KBM-7 (cell line): ENCODE measurements around the gene ARHGEF7.

ENCODE experiments used
- DNase-seq: peaks from one replicate; pipeline ENCODE4 v3.0.0-alpha.2; 2015
- in situ Hi-C: fragments of 300-500 bp; cut with MboI; formaldehyde crosslinking; loops from 2 replicates; pipeline ENCODE4 v1.14.3; 2020; ENCODE audit warnings: low sequenced_read_pairs, low pct_unique_long_range_greater_than_20kb, mixed read lengths

Gene ARHGEF7

GRCh38 chr13:111161601-111162600 lies 46.8 kb downstream of the ARHGEF7 start:
- in situ Hi-C loops, result no loop called here

GRCh38 chr13:111165241-111166010 lies 50.3 kb downstream of the ARHGEF7 start:
- DNase-seq, result no peak
- in situ Hi-C loops, result no loop called here

More at GRCh38 chr13:111161601-111162600, 46.8 kb downstream of the ARHGEF7 start:
- no peak for DNase-seq

- in situ Hi-C loops, result no loop called here
- no peak for DNase-seq
These were observed 52.0 kb downstream of the ARHGEF7 start for GRCh38 chr13:111166882-111167675.

- in situ Hi-C loops, result no loop called here
- no peak for DNase-seq
These were observed 53.0 kb downstream of the ARHGEF7 start for GRCh38 chr13:111168107-111168506.

- in situ Hi-C loops, result no loop called here
These were observed 56.0 kb downstream of the ARHGEF7 start for GRCh38 chr13:111171112-111171511.

GRCh38 chr13:111171629-111172028 lies 56.5 kb downstream of the ARHGEF7 start:
- no peak for DNase-seq
- in situ Hi-C loops, result no loop called here

More at GRCh38 chr13:111171112-111171511, 56.0 kb downstream of the ARHGEF7 start:
- no peak for DNase-seq

- no peak for DNase-seq
These were observed 59.4 kb downstream of the ARHGEF7 start for GRCh38 chr13:111174377-111175114.

GRCh38 chr13:111175372-111175771 lies 60.3 kb downstream of the ARHGEF7 start:
- in situ Hi-C loops, result no loop called here
- no peak for DNase-seq

More at GRCh38 chr13:111174377-111175114, 59.4 kb downstream of the ARHGEF7 start:
- in situ Hi-C loops, result no loop called here

GRCh38 chr13:111175935-111176334 lies 60.8 kb downstream of the ARHGEF7 start:
- in situ Hi-C loops, result no loop called here
- no peak for DNase-seq

- in situ Hi-C loops, result no loop called here
- no peak for DNase-seq
These were observed 61.3 kb downstream of the ARHGEF7 start for GRCh38 chr13:111176421-111176820.

GRCh38 chr13:111177081-111177711 lies 62.1 kb downstream of the ARHGEF7 start:
- in situ Hi-C loops, result no loop called here
- DNase-seq, result peak; percentile 67

- no peak for DNase-seq
- in situ Hi-C loops, result no loop called here
These were observed 62.8 kb downstream of the ARHGEF7 start for GRCh38 chr13:111177921-111178320.

GRCh38 chr13:111178402-111178801 lies 63.3 kb downstream of the ARHGEF7 start:
- in situ Hi-C loops, result no loop called here
- DNase-seq, result no peak

- in situ Hi-C loops, result no loop called here
- DNase-seq, result no peak
These were observed 65.0 kb downstream of the ARHGEF7 start for GRCh38 chr13:111179908-111180760.

GRCh38 chr13:111181977-111182376 lies 66.9 kb downstream of the ARHGEF7 start:
- DNase-seq, result no peak
- in situ Hi-C loops, result no loop called here

- in situ Hi-C loops, result no loop called here
These were observed 68.1 kb downstream of the ARHGEF7 start for GRCh38 chr13:111183087-111183645.

GRCh38 chr13:111183959-111184358 lies 68.8 kb downstream of the ARHGEF7 start:
- no peak for DNase-seq
- in situ Hi-C loops, result no loop called here

More at GRCh38 chr13:111183087-111183645, 68.1 kb downstream of the ARHGEF7 start:
- no peak for DNase-seq
